Measurements from ENCODE around the gene NGFR.

Gene NGFR

GRCh38 chr17:49518346-49519078, 23.4 kb downstream of the NGFR start:
- Histone ChIP-seq H3K36me3 (ENCODE audit: insufficient read depth, insufficient read length, low read length) (no peaks in the 10 kb centered on the region), H3K9me3 (ENCODE audit: insufficient read depth, low read length) (no peaks in the 10 kb centered on the region), H3K4me3 (ENCODE audit: insufficient read length, low read depth) (no peak overlapping the region), H3K4me1 (ENCODE audit: insufficient read depth, insufficient read length) (peaks cover 28% of the 10 kb centered on the region), H3K9ac (ENCODE audit: insufficient read length, low read depth) (no peak overlapping the region), H3K27me3 (ENCODE audit: insufficient read depth, insufficient read length) (no peaks in the 10 kb centered on the region)
- no peak for DNase-seq (ENCODE audit: low read depth, low spot score)
- TF ChIP-seq SUZ12 (IDR thresholded peaks at IDR 0.05; ENCODE audit: extremely low read depth, insufficient read depth, insufficient read length) (no peak), YY1 (IDR thresholded peaks at IDR 0.05; ENCODE audit: insufficient read depth, insufficient read length) (no peak), ZNF274 (IDR thresholded peaks at IDR 0.05; ENCODE audit: low read depth, low read length) (no peak)

GRCh38 chr17:49519781-49520180, 24.7 kb downstream of the NGFR start:
- H3K4me1 ChIP-seq (ENCODE audit: insufficient read depth, insufficient read length) = peaks cover 19% of the 10 kb centered on the region
- H3K9me3 ChIP-seq (ENCODE audit: insufficient read depth, low read length) = no peaks in the 10 kb centered on the region

GRCh38 chr17:49520386-49521087, 25.4 kb downstream of the NGFR start:
- H3K9ac ChIP-seq (ENCODE audit: insufficient read length, low read depth) = no peak overlapping the region
- H3K36me3 ChIP-seq (ENCODE audit: insufficient read depth, insufficient read length, low read length) = no peaks in the 10 kb centered on the region
- TF ChIP-seq YY1 (IDR thresholded peaks at IDR 0.05; ENCODE audit: insufficient read depth, insufficient read length) (no peak), SUZ12 (IDR thresholded peaks at IDR 0.05; ENCODE audit: extremely low read depth, insufficient read depth, insufficient read length) (no peak), ZNF274 (IDR thresholded peaks at IDR 0.05; ENCODE audit: low read depth, low read length) (no peak)
- H3K4me3 ChIP-seq (ENCODE audit: insufficient read length, low read depth) = no peak overlapping the region
- H3K27me3 ChIP-seq (ENCODE audit: insufficient read depth, insufficient read length) = no peaks in the 10 kb centered on the region
- H3K9me3 ChIP-seq (ENCODE audit: insufficient read depth, low read length) = no peaks in the 10 kb centered on the region
- H3K4me1 ChIP-seq (ENCODE audit: insufficient read depth, insufficient read length) = peaks cover 15% of the 10 kb centered on the region
- no peak for DNase-seq (ENCODE audit: low read depth, low spot score)

More at GRCh38 chr17:49519781-49520180, 24.7 kb downstream of the NGFR start:
- H3K36me3 ChIP-seq (ENCODE audit: insufficient read depth, insufficient read length, low read length) = no peaks in the 10 kb centered on the region
- no peaks in the 10 kb centered on the region for H3K27me3 ChIP-seq (ENCODE audit: insufficient read depth, insufficient read length)
- H3K4me3 ChIP-seq (ENCODE audit: insufficient read length, low read depth) = no peak overlapping the region
- no peak for DNase-seq (ENCODE audit: low read depth, low spot score)
- no peak for TF ChIP-seq YY1 (IDR thresholded peaks at IDR 0.05; ENCODE audit: insufficient read depth, insufficient read length)
- TF ChIP-seq ZNF274 (IDR thresholded peaks at IDR 0.05; ENCODE audit: low read depth, low read length) = no peak
- no peak for TF ChIP-seq SUZ12 (IDR thresholded peaks at IDR 0.05; ENCODE audit: extremely low read depth, insufficient read depth, insufficient read length)
- H3K9ac ChIP-seq (ENCODE audit: insufficient read length, low read depth) = no peak overlapping the region

GRCh38 chr17:49521088-49521450, 26.0 kb downstream of the NGFR start:
- Histone ChIP-seq H3K36me3 (ENCODE audit: insufficient read depth, insufficient read length, low read length) (no peaks in the 10 kb centered on the region), H3K4me1 (ENCODE audit: insufficient read depth, insufficient read length) (peaks cover 9% of the 10 kb centered on the region), H3K27me3 (ENCODE audit: insufficient read depth, insufficient read length) (no peaks in the 10 kb centered on the region), H3K4me3 (ENCODE audit: insufficient read length, low read depth) (no peak overlapping the region), H3K9me3 (ENCODE audit: insufficient read depth, low read length) (no peaks in the 10 kb centered on the region), H3K9ac (ENCODE audit: insufficient read length, low read depth) (no peak overlapping the region)
- TF ChIP-seq ZNF274 (IDR thresholded peaks at IDR 0.05; ENCODE audit: low read depth, low read length) (no peak), YY1 (IDR thresholded peaks at IDR 0.05; ENCODE audit: insufficient read depth, insufficient read length) (no peak), SUZ12 (IDR thresholded peaks at IDR 0.05; ENCODE audit: extremely low read depth, insufficient read depth, insufficient read length) (no peak)
- DNase-seq (ENCODE audit: low read depth, low spot score) = no peak

- no peak overlapping the region for H3K4me3 ChIP-seq (ENCODE audit: insufficient read length, low read depth)
- H3K27me3 ChIP-seq (ENCODE audit: insufficient read depth, insufficient read length) = no peaks in the 10 kb centered on the region
- H3K9me3 ChIP-seq (ENCODE audit: insufficient read depth, low read length) = no peaks in the 10 kb centered on the region
- no peak for DNase-seq (ENCODE audit: low read depth, low spot score)
- H3K36me3 ChIP-seq (ENCODE audit: insufficient read depth, insufficient read length, low read length) = no peaks in the 10 kb centered on the region
- H3K9ac ChIP-seq (ENCODE audit: insufficient read length, low read depth) = no peak overlapping the region
- no peak for TF ChIP-seq SUZ12 (IDR thresholded peaks at IDR 0.05; ENCODE audit: extremely low read depth, insufficient read depth, insufficient read length)
- no peak for TF ChIP-seq ZNF274 (IDR thresholded peaks at IDR 0.05; ENCODE audit: low read depth, low read length)
- no peak for TF ChIP-seq YY1 (IDR thresholded peaks at IDR 0.05; ENCODE audit: insufficient read depth, insufficient read length)
- H3K4me1 ChIP-seq (ENCODE audit: insufficient read depth, insufficient read length) = peaks cover 13% of the 10 kb centered on the region
These were observed 26.6 kb downstream of the NGFR start for GRCh38 chr17:49521471-49522356.

GRCh38 chr17:49522357-49522890, 27.3 kb downstream of the NGFR start:
- no peaks in the 10 kb centered on the region for H3K36me3 ChIP-seq (ENCODE audit: insufficient read depth, insufficient read length, low read length)
- peaks cover 15% of the 10 kb centered on the region for H3K4me1 ChIP-seq (ENCODE audit: insufficient read depth, insufficient read length)
- no peak overlapping the region for H3K4me3 ChIP-seq (ENCODE audit: insufficient read length, low read depth)
- H3K9ac ChIP-seq (ENCODE audit: insufficient read length, low read depth) = no peak overlapping the region
- no peaks in the 10 kb centered on the region for H3K27me3 ChIP-seq (ENCODE audit: insufficient read depth, insufficient read length)
- DNase-seq (ENCODE audit: low read depth, low spot score) = no peak
- H3K9me3 ChIP-seq (ENCODE audit: insufficient read depth, low read length) = no peaks in the 10 kb centered on the region
- no peak for TF ChIP-seq SUZ12 (IDR thresholded peaks at IDR 0.05; ENCODE audit: extremely low read depth, insufficient read depth, insufficient read length)
- TF ChIP-seq ZNF274 (IDR thresholded peaks at IDR 0.05; ENCODE audit: low read depth, low read length) = no peak
- no peak for TF ChIP-seq YY1 (IDR thresholded peaks at IDR 0.05; ENCODE audit: insufficient read depth, insufficient read length)

All from NT2/D1 (cell line).